A549 (cell line): Measurements from ENCODE around the gene ALDH1A2.

Source experiments
- EP300 ChIP-seq, 2 experiments: fragments of >200 bp; sonication (Bioruptor Twin); formaldehyde crosslinking; IDR thresholded peaks; 2 replicates in 1 of 2; 3 replicates in 1 of 2; pipeline ENCODE4 v1.6.1; 2016 to 2017
- ESRRA ChIP-seq: fragments of 150-350 bp; IDR thresholded peaks from 2 replicates; pipeline ENCODE4 v1.6.1; 2014; ENCODE audit warnings: mild to moderate bottlenecking, low read length, borderline replicate concordance
- FOXS1 ChIP-seq: fragments of 250-450 bp; sonication (Bioruptor Pico); IDR thresholded peaks from 2 replicates; pipeline ENCODE4 v1.5.0; 2020; ENCODE audit warnings: mild to moderate bottlenecking, moderate library complexity
- HEYL ChIP-seq: fragments of 250-450 bp; sonication (Bioruptor Pico); IDR thresholded peaks from 2 replicates; pipeline ENCODE4 v1.8.0; 2021; ENCODE audit warnings: mild to moderate bottlenecking, moderate library complexity
- JUN ChIP-seq, 2 experiments: fragments of >200 bp; sonication (Bioruptor Twin); formaldehyde crosslinking; IDR thresholded peaks; 2 replicates in 1 of 2; 3 replicates in 1 of 2; pipeline ENCODE4 v1.6.1; 2016 to 2017
- NR3C1 ChIP-seq: fragments of >200 bp; sonication (Bioruptor Twin); formaldehyde crosslinking; IDR thresholded peaks from 3 replicates; pipeline ENCODE4 v1.6.1; 2017
- POLR2A ChIP-seq: IDR thresholded peaks from 2 replicates; pipeline ENCODE4 v1.6.1; 2012; ENCODE audit warnings: mild to moderate bottlenecking, low read length
- TF ChIP-seq, protein P1 (sequence below): fragments of >200 bp; sonication (Bioruptor Twin); formaldehyde crosslinking; IDR thresholded peaks from 3 replicates; pipeline ENCODE4 v1.5.1; 2016
- TF ChIP-seq, protein P2 (sequence below): fragments of 200-600 bp; sonication (generic); IDR thresholded peaks from 2 replicates; pipeline ENCODE4 v1.6.1; 2016; ENCODE audit warnings: antibody characterized with exemption, mild to moderate bottlenecking, moderate library complexity
- TF ChIP-seq, protein P3 (sequence below): IDR thresholded peaks from 2 replicates; pipeline ENCODE4 v1.6.1; 2012
- TF ChIP-seq, protein P4 (sequence below): fragments of 150-350 bp; IDR thresholded peaks from 2 replicates; pipeline ENCODE4 v1.6.1; 2014; ENCODE audit warnings: low read depth, mild to moderate bottlenecking, low read length
- TF ChIP-seq, protein P5 (sequence below): fragments of 250-450 bp; sonication (Bioruptor Pico); IDR thresholded peaks from 2 replicates; pipeline ENCODE4 v1.5.0; 2021; ENCODE audit warnings: mild to moderate bottlenecking, moderate library complexity, borderline replicate concordance

DNA sequence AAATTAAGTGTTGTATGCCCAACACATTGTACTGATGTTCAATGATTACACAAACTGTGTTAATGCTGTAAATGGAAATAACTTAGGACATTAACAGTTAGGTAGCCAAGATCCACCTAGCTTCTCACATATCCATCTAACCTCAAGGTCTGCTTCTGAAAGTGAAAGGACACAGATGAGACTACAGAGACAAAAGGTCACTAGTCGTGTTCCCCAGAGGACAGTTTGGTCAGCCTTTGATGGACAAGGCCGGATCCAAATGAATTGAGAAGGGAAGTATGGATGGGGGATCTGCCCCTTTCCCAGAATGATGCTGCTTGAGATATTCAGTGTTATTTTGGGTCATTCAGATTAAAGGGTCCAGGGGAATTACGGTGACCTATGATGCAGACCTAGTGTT, 17.2 kb downstream of the ALDH1A2 start:
- TF ChIP-seq, protein P1, sequence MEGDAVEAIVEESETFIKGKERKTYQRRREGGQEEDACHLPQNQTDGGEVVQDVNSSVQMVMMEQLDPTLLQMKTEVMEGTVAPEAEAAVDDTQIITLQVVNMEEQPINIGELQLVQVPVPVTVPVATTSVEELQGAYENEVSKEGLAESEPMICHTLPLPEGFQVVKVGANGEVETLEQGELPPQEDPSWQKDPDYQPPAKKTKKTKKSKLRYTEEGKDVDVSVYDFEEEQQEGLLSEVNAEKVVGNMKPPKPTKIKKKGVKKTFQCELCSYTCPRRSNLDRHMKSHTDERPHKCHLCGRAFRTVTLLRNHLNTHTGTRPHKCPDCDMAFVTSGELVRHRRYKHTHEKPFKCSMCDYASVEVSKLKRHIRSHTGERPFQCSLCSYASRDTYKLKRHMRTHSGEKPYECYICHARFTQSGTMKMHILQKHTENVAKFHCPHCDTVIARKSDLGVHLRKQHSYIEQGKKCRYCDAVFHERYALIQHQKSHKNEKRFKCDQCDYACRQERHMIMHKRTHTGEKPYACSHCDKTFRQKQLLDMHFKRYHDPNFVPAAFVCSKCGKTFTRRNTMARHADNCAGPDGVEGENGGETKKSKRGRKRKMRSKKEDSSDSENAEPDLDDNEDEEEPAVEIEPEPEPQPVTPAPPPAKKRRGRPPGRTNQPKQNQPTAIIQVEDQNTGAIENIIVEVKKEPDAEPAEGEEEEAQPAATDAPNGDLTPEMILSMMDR: no peak
- TF ChIP-seq POLR2A (no peak), HEYL (CRISPR knock-in tag) (no peak), ESRRA (no peak), NR3C1 (no peak), FOXS1 (CRISPR knock-in tag) (no peak), EP300 (IDR thresholded peaks at IDR 0.05) (no peak), JUN (IDR thresholded peaks at IDR 0.05) (no peak)
- TF ChIP-seq, protein P2, sequence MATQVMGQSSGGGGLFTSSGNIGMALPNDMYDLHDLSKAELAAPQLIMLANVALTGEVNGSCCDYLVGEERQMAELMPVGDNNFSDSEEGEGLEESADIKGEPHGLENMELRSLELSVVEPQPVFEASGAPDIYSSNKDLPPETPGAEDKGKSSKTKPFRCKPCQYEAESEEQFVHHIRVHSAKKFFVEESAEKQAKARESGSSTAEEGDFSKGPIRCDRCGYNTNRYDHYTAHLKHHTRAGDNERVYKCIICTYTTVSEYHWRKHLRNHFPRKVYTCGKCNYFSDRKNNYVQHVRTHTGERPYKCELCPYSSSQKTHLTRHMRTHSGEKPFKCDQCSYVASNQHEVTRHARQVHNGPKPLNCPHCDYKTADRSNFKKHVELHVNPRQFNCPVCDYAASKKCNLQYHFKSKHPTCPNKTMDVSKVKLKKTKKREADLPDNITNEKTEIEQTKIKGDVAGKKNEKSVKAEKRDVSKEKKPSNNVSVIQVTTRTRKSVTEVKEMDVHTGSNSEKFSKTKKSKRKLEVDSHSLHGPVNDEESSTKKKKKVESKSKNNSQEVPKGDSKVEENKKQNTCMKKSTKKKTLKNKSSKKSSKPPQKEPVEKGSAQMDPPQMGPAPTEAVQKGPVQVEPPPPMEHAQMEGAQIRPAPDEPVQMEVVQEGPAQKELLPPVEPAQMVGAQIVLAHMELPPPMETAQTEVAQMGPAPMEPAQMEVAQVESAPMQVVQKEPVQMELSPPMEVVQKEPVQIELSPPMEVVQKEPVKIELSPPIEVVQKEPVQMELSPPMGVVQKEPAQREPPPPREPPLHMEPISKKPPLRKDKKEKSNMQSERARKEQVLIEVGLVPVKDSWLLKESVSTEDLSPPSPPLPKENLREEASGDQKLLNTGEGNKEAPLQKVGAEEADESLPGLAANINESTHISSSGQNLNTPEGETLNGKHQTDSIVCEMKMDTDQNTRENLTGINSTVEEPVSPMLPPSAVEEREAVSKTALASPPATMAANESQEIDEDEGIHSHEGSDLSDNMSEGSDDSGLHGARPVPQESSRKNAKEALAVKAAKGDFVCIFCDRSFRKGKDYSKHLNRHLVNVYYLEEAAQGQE: no peak
- TF ChIP-seq, protein P3, sequence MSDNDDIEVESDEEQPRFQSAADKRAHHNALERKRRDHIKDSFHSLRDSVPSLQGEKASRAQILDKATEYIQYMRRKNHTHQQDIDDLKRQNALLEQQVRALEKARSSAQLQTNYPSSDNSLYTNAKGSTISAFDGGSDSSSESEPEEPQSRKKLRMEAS: no peak
- TF ChIP-seq, protein P4, sequence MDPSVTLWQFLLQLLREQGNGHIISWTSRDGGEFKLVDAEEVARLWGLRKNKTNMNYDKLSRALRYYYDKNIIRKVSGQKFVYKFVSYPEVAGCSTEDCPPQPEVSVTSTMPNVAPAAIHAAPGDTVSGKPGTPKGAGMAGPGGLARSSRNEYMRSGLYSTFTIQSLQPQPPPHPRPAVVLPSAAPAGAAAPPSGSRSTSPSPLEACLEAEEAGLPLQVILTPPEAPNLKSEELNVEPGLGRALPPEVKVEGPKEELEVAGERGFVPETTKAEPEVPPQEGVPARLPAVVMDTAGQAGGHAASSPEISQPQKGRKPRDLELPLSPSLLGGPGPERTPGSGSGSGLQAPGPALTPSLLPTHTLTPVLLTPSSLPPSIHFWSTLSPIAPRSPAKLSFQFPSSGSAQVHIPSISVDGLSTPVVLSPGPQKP: no peak
- TF ChIP-seq, protein P5, sequence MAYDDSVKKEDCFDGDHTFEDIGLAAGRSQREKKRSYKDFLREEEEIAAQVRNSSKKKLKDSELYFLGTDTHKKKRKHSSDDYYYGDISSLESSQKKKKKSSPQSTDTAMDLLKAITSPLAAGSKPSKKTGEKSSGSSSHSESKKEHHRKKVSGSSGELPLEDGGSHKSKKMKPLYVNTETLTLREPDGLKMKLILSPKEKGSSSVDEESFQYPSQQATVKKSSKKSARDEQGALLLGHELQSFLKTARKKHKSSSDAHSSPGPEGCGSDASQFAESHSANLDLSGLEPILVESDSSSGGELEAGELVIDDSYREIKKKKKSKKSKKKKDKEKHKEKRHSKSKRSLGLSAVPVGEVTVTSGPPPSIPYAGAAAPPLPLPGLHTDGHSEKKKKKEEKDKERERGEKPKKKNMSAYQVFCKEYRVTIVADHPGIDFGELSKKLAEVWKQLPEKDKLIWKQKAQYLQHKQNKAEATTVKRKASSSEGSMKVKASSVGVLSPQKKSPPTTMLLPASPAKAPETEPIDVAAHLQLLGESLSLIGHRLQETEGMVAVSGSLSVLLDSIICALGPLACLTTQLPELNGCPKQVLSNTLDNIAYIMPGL: no peak
